ENCODE results near the gene CD2.

The CD2 gene

GRCh38 chr1:116754198-116754977 is at the start of gene CD2:
CD2 (plus strand) TSS chr1:116754430; CDS start chr1:116754493, 63 bp downstream.
- TF ChIP-seq USF1 (IDR thresholded peaks at IDR 0.05) (no peak), TCF12 (IDR thresholded peaks at IDR 0.05; ENCODE audit: low read depth) (no peak), TEAD4 (IDR thresholded peaks at IDR 0.05) (no peak), MAX (IDR thresholded peaks at IDR 0.05) (no peak), CREB1 (IDR thresholded peaks at IDR 0.05; ENCODE audit: low read depth) (no peak), TAF1 (IDR thresholded peaks at IDR 0.05; ENCODE audit: low read depth) (no peak), NFIC (IDR thresholded peaks at IDR 0.05) (no peak), YY1 (IDR thresholded peaks at IDR 0.05; ENCODE audit: low read depth) (no peak), REST (IDR thresholded peaks at IDR 0.05; ENCODE audit: low read depth) (no peak), EP300 (IDR thresholded peaks at IDR 0.05; ENCODE audit: borderline replicate concordance) (no peak)

- no peak for TF ChIP-seq EP300 (IDR thresholded peaks at IDR 0.05; ENCODE audit: borderline replicate concordance)
- TF ChIP-seq NFIC (IDR thresholded peaks at IDR 0.05), result no peak
- no peak for TF ChIP-seq TAF1 (IDR thresholded peaks at IDR 0.05; ENCODE audit: low read depth)
- TF ChIP-seq FOXM1 (IDR thresholded peaks at IDR 0.05; ENCODE audit: borderline replicate concordance, low read depth), result no peak
- no peak for TF ChIP-seq CREB1 (IDR thresholded peaks at IDR 0.05; ENCODE audit: low read depth)
- TF ChIP-seq TCF12 (IDR thresholded peaks at IDR 0.05; ENCODE audit: low read depth), result no peak
- no peak for TF ChIP-seq YY1 (IDR thresholded peaks at IDR 0.05; ENCODE audit: low read depth)
- no peak for TF ChIP-seq CEBPB (IDR thresholded peaks at IDR 0.05)
- no peak for TF ChIP-seq MAX (IDR thresholded peaks at IDR 0.05)
- TF ChIP-seq EGR1 (IDR thresholded peaks at IDR 0.05), result no peak
- TF ChIP-seq USF1 (IDR thresholded peaks at IDR 0.05), result no peak
- no peak for TF ChIP-seq RAD21 (IDR thresholded peaks at IDR 0.05; ENCODE audit: low read depth)
- no peak for TF ChIP-seq TEAD4 (IDR thresholded peaks at IDR 0.05)
- TF ChIP-seq REST (IDR thresholded peaks at IDR 0.05; ENCODE audit: low read depth), result no peak
- no peak for TF ChIP-seq ZBTB7A (IDR thresholded peaks at IDR 0.05; ENCODE audit: low read depth)
Observed at GRCh38 chr1:116706123-116706522, 48.1 kb upstream of the CD2 start.

GRCh38 chr1:116706841-116707240 is 47.4 kb upstream of the CD2 start:
- TF ChIP-seq EP300 (IDR thresholded peaks at IDR 0.05; ENCODE audit: borderline replicate concordance), result no peak
- no peak for TF ChIP-seq REST (IDR thresholded peaks at IDR 0.05; ENCODE audit: low read depth)
- TF ChIP-seq YY1 (IDR thresholded peaks at IDR 0.05; ENCODE audit: low read depth), result no peak
- no peak for TF ChIP-seq TEAD4 (IDR thresholded peaks at IDR 0.05)
- no peak for TF ChIP-seq EGR1 (IDR thresholded peaks at IDR 0.05)
- no peak for TF ChIP-seq NFIC (IDR thresholded peaks at IDR 0.05)
- TF ChIP-seq TCF12 (IDR thresholded peaks at IDR 0.05; ENCODE audit: low read depth), result no peak
- no peak for TF ChIP-seq USF1 (IDR thresholded peaks at IDR 0.05)
- no peak for TF ChIP-seq TAF1 (IDR thresholded peaks at IDR 0.05; ENCODE audit: low read depth)

All from Ishikawa (cell line).